ENCODE results near the gene MEPE.

GRCh38 chr4:87843936-87844335 lies 11.2 kb downstream of the MEPE start:
- TF ChIP-seq POLR2AphosphoS5 (IDR thresholded peaks at IDR 0.05), result no peak
- no peak for TF ChIP-seq EP300 (IDR thresholded peaks at IDR 0.05)
- TF ChIP-seq, protein P1, sequence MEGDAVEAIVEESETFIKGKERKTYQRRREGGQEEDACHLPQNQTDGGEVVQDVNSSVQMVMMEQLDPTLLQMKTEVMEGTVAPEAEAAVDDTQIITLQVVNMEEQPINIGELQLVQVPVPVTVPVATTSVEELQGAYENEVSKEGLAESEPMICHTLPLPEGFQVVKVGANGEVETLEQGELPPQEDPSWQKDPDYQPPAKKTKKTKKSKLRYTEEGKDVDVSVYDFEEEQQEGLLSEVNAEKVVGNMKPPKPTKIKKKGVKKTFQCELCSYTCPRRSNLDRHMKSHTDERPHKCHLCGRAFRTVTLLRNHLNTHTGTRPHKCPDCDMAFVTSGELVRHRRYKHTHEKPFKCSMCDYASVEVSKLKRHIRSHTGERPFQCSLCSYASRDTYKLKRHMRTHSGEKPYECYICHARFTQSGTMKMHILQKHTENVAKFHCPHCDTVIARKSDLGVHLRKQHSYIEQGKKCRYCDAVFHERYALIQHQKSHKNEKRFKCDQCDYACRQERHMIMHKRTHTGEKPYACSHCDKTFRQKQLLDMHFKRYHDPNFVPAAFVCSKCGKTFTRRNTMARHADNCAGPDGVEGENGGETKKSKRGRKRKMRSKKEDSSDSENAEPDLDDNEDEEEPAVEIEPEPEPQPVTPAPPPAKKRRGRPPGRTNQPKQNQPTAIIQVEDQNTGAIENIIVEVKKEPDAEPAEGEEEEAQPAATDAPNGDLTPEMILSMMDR (IDR thresholded peaks at IDR 0.05), result no peak
